Measurements from ENCODE around the gene HADHA. TPM values are rescaled to one million over a fixed set of nuclear protein-coding genes. Genes with fewer than 3 reads are reported as not detected.
"Not testable (repeated sequence)": the region's sequence is repeated elsewhere in the genome, so short reads cannot be mapped to it uniquely, and the experiment has no call there.

HADHA gene
- polyA plus RNA-seq, 6 donors from 2014 or later = 77.4 to 118 (median 102) TPM

DNA sequence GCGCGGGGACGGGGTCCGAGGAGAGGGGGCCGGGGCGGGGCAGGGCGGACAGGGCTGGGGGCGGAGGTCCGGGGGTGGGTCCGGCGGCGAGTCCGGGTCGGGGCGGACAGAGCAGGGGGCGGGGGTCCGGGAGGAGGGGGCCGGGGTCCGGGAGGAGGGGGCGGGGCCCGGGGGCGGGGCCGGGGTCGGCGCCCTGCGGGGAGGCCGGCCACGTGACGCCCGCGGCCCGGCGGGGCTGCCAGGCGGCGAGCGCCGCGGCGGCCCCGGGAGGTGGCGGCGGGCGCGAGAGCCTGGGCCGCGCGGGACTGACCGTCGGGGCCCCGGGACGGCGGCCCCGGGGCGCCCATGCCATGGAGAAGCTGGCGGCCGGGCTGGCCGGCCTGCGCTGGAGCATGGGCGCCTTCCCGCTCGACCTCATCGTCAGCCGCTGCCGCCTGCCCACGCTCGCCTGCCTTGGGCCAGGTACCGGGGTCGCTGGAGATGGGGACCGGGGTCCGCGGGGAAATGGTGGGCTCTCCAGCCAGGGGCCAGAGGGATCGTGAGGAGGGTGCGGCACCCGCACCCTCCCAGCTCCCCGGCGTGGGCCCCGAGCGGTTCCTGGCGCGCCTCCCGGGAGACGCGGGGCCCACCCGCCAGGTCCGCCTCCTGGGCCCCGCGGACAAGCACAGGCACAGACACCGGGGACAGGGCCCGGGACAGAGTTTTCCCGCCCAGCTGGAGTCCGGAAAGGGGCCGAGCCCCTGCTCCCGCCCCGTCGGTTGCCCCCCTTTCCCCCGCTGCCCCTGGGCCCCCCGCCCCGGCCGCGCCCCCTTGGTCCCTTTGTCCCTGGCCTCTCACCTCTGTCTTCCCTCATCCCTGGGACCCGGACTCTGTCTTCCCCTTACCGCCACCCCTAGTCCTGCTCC is 71.3 kb downstream of the HADHA start, which contains the start of gene GAREM2:
Gene GAREM2, plus strand, starts transcription at position 218 of the 905 bp plus-strand sequence. Its CDS starts 133 bp downstream, at position 351.
- peak; percentile 29 to 36 for ATAC-seq (ENCODE audit: low read depth in 2 of 2)
- Mint-ChIP-seq H3K9me3 (peaks cover 0 to 3% (median 0%) of the 10 kb centered on the region in 7 donors), H3K27me3 (peaks cover 33 to 73% (median 70%) of the 10 kb centered on the region in 3 donors)

DNA sequence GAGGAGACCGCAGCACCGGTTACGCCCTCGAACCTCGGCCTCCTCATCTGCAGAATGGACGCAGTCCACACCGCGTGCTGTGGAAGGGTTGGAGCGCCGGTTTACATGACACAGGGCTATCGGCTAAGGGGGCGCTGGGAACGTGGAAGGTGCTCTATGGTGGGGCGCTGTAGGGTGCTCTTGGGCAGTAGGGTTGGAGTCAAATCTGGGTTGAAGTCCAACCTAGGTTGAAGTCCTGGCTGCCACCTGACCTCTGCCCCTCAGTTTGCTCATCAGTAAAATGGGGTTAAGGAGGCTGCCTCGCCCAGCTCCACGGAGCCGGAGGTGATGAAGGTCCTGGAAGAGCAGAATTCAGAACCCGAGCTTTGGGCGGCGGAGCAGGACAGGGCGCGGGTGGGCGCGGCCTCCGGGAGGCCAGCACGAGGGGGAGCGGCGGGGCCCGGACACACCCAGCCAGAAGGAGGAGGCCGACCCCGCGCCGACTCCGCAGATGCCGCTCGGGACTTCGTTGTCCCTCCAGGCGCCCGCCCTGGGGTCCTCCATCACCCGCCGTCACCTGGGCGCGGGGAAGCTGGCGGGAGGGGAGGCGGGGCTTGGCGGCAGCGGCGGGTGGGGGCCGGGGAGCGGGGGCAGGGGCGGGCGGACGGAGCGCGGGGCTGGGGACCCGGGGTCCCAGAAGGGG is 72.1 kb downstream of the HADHA start:
- peak overlapping the region; percentile 78 to 92 (median 88) for H3K4me3 Mint-ChIP-seq
- no peak for DNase-seq
- peaks cover 17 to 21% (median 20%) of the 10 kb centered on the region in 3 donors for H3K4me1 Mint-ChIP-seq
- peaks cover 33 to 70% (median 65%) of the 10 kb centered on the region in 3 donors for H3K27me3 Mint-ChIP-seq
- peaks cover 0 to 12% of the 10 kb centered on the region in 2 donors for H3K36me3 Mint-ChIP-seq
- peak; percentile 18 to 29 for ATAC-seq (ENCODE audit: low read depth in 2 of 2)
- peak overlapping the region in 1 of 6 donors; percentile 94 for H3K27ac Mint-ChIP-seq
- peaks cover 0 to 3% (median 0%) of the 10 kb centered on the region in 7 donors for H3K9me3 Mint-ChIP-seq

More for the DNA sequence above, 71.3 kb downstream of the HADHA start, which contains the start of gene GAREM2:
- H3K27ac Mint-ChIP-seq = peak within 1 kb of the TSS in 2 of 6 donors; percentile 74 to 94
- H3K4me1 Mint-ChIP-seq = peaks cover 17 to 21% (median 20%) of the 10 kb centered on the region in 3 donors
- H3K4me3 Mint-ChIP-seq = peak within 1 kb of the TSS; percentile 78 to 92 (median 88)
- peaks cover 0 to 12% of the 10 kb centered on the region in 2 donors for H3K36me3 Mint-ChIP-seq
- DNase-seq = no peak

GRCh38 chr2:26170795-26171194 is 73.6 kb downstream of the HADHA start:
- Mint-ChIP-seq H3K4me1 (peaks cover 17 to 21% (median 20%) of the 10 kb centered on the region in 3 donors), H3K27me3 (peaks cover 22 to 55% (median 53%) of the 10 kb centered on the region in 3 donors)

DNA sequence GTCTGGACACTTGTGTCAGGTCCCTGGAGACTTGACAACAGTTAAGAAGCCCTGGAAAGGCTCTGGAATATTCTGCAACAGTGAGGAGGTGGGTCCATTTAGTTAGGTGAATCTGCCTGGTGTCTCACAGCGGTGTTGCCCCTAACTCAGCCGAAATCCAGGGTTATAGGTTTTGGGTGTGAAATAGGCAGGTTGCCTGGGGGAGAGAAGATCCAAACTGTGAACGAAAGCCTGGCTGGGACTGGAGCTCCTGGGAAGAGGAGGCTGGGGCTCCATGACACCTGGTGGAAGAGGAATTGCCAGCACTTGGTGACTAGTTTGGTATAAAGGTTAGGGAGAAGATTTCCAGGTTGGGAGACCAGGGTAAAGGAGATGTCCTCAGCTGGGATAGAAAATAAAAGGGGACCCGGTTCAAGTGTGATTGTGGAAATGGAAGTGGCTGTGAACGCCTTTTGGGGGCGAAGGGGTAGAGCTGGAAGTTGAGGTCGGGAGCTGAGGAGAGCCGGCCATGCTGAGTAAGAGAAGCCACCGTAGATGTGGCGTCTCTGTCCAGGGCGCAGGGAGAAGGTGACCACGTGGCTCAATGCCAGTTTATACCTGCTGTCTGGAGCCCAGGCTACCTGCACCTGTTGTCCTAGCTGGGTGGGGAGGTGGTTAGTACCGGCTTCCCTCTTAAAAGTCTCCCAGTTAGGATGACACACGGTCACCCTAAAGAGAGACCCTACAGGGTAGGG is 74.6 kb downstream of the HADHA start:
- H3K9me3 Mint-ChIP-seq = peaks cover 0 to 3% (median 0%) of the 10 kb centered on the region in 7 donors
- H3K4me1 Mint-ChIP-seq = peaks cover 17 to 21% (median 20%) of the 10 kb centered on the region in 3 donors
- H3K36me3 Mint-ChIP-seq = peaks cover 0 to 12% of the 10 kb centered on the region in 2 donors
- peaks cover 18 to 46% (median 44%) of the 10 kb centered on the region in 3 donors for H3K27me3 Mint-ChIP-seq
- ATAC-seq (ENCODE audit: low read depth in 2 of 2) = no peak
- peak overlapping the region in 2 of 8 donors; percentile 4 to 72 for H3K4me3 Mint-ChIP-seq
- H3K27ac Mint-ChIP-seq = no peak overlapping the region
- no peak for DNase-seq

More at GRCh38 chr2:26170795-26171194, 73.6 kb downstream of the HADHA start:
- no peak overlapping the region for H3K27ac Mint-ChIP-seq
- H3K9me3 Mint-ChIP-seq = peaks cover 0 to 3% (median 0%) of the 10 kb centered on the region in 7 donors
- H3K4me3 Mint-ChIP-seq = peak overlapping the region in 5 of 8 donors; percentile 59 to 88 (median 78)
- ATAC-seq (ENCODE audit: low read depth in 2 of 2) (no peak), DNase-seq (no peak)
- peaks cover 0 to 12% of the 10 kb centered on the region in 2 donors for H3K36me3 Mint-ChIP-seq

- Mint-ChIP-seq H3K9me3 (peaks cover 0 to 3% (median 0%) of the 10 kb centered on the region in 7 donors), H3K27me3 (peaks cover 12 to 40% (median 37%) of the 10 kb centered on the region in 3 donors)
Measured at GRCh38 chr2:26169226-26169625, 75.2 kb downstream of the HADHA start.

DNA sequence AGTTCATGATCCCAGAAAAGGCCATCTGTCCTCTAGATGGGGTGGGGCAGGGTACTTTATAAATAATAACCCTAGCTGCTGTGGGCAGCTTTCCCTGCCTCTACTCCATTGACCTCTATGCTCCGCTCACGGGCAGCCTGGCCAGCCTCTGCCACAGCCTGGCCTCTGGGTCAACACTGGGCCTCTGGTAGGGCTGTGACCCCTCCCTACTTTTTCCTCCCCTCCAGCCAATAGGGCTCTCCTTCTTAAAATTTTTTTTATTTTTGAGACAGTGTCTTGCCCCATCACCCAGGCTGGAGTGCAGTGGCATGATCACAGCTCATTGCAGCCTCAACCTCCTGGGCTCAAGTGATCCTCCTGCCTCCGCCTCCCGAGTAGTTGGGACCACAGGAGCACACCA is 75.6 kb downstream of the HADHA start:
- peaks cover 10 to 35% (median 34%) of the 10 kb centered on the region in 3 donors for H3K27me3 Mint-ChIP-seq
- ATAC-seq (ENCODE audit: low read depth in 2 of 2) (no peak), DNase-seq (no peak)
- peaks cover 0 to 12% of the 10 kb centered on the region in 2 donors for H3K36me3 Mint-ChIP-seq
- H3K4me1 Mint-ChIP-seq = peaks cover 10 to 14% (median 12%) of the 10 kb centered on the region in 3 donors
- peaks cover 0 to 3% (median 0%) of the 10 kb centered on the region in 7 donors for H3K9me3 Mint-ChIP-seq
- H3K4me3 Mint-ChIP-seq = no peak overlapping the region
- H3K27ac Mint-ChIP-seq = no peak overlapping the region

More at GRCh38 chr2:26169226-26169625, 75.2 kb downstream of the HADHA start:
- Mint-ChIP-seq H3K4me1 (peaks cover 11 to 16% (median 13%) of the 10 kb centered on the region in 3 donors), H3K27ac (no peak overlapping the region), H3K4me3 (peak overlapping the region in 1 of 8 donors; percentile 43), H3K36me3 (peaks cover 0 to 12% of the 10 kb centered on the region in 2 donors)
- no peak for ATAC-seq (ENCODE audit: low read depth in 2 of 2)
- DNase-seq = no peak

- H3K36me3 Mint-ChIP-seq; H3K4me3 Mint-ChIP-seq; H3K27ac Mint-ChIP-seq; DNase-seq; H3K4me1 Mint-ChIP-seq; H3K9me3 Mint-ChIP-seq; ATAC-seq (ENCODE audit: low read depth in 2 of 2): not testable (repeated sequence)
- peaks cover 8 to 20% (median 20%) of the 10 kb centered on the region in 3 donors for H3K27me3 Mint-ChIP-seq
Measured at GRCh38 chr2:26166541-26166940, 77.9 kb downstream of the HADHA start.

DNA sequence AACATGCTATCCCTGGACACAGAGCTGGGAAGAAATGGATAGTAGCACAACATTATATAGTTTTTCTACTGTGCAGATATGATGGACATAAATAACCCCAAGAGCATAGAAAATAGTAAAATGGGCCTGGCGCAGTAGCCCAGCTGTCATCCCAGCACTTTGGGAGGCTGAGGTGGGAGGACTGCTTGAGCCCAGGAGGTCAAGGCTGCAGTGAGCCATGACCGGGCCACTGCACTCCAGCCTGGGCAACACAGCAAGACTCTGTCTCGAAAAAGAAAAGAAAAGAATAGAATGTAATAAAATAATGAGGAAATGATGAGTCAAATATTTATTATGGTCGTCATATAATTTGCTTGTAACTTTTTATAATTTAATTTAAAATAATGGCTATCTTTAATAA is 79.0 kb downstream of the HADHA start:
- H3K4me1 Mint-ChIP-seq = no peaks in the 10 kb centered on the region
- ATAC-seq (ENCODE audit: low read depth in 2 of 2) = no peak

DNA sequence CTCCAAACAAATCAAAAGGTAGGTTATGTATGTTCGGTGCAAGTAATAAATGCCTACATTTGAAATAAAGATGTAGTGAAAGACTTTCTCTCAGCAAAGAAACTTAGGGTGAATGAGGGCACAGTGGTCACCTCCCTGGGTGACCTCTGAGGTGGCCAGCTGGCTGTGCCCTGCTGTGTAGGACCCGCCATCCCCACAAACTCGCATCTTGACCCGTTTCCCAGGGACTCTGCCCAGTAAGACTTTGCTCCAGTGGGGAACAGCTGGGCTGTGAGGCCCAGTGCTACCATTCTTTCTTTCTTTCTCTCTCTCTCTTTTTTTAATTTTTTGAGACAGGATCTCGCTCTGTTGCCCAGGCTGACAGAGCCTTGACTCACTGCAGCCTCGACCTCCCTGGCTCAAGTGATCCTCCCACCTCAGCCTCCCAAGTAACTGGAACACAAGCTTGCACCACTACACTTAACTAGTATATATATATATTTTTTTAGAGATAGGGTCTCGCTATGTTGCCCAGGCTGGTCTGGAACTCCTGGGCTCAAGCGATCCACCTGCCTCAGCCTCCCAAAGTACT is 79.7 kb downstream of the HADHA start:
- DNase-seq (no peak), ATAC-seq (ENCODE audit: low read depth in 2 of 2) (no peak)
- peaks cover 2 to 12% (median 7%) of the 10 kb centered on the region in 3 donors for H3K27me3 Mint-ChIP-seq
- no peak overlapping the region for H3K4me3 Mint-ChIP-seq
- no peak overlapping the region for H3K27ac Mint-ChIP-seq
- H3K9me3 Mint-ChIP-seq = no peaks in the 10 kb centered on the region
- no peaks in the 10 kb centered on the region for H3K36me3 Mint-ChIP-seq
- no peaks in the 10 kb centered on the region for H3K4me1 Mint-ChIP-seq

More for the DNA sequence above, 79.0 kb downstream of the HADHA start:
- no peak overlapping the region for H3K4me3 Mint-ChIP-seq
- H3K27ac Mint-ChIP-seq = no peak overlapping the region
- H3K36me3 Mint-ChIP-seq = no peaks in the 10 kb centered on the region
- no peak for DNase-seq
- H3K9me3 Mint-ChIP-seq = no peaks in the 10 kb centered on the region
- H3K27me3 Mint-ChIP-seq = peaks cover 6 to 13% (median 11%) of the 10 kb centered on the region in 3 donors

- DNase-seq = no peak
- no peak overlapping the region for H3K4me3 Mint-ChIP-seq
- H3K27ac Mint-ChIP-seq = no peak overlapping the region
- no peaks in the 10 kb centered on the region for H3K4me1 Mint-ChIP-seq
- no peak for ATAC-seq (ENCODE audit: low read depth in 2 of 2)
- H3K36me3 Mint-ChIP-seq = no peaks in the 10 kb centered on the region
- H3K9me3 Mint-ChIP-seq = no peaks in the 10 kb centered on the region
- H3K27me3 Mint-ChIP-seq = peaks cover 0 to 7% (median 2%) of the 10 kb centered on the region in 3 donors
Measured at GRCh38 chr2:26164231-26164630, 80.2 kb downstream of the HADHA start.

- Mint-ChIP-seq H3K36me3 (no peaks in the 10 kb centered on the region), H3K27me3 (peaks cover 0 to 6% (median 0%) of the 10 kb centered on the region in 3 donors), H3K4me1 (no peaks in the 10 kb centered on the region), H3K4me3 (no peak overlapping the region), H3K27ac (no peak overlapping the region), H3K9me3 (no peaks in the 10 kb centered on the region)
- no peak for DNase-seq
- no peak for ATAC-seq (ENCODE audit: low read depth in 2 of 2)
Measured at GRCh38 chr2:26162963-26163362, 81.5 kb downstream of the HADHA start.

DNA sequence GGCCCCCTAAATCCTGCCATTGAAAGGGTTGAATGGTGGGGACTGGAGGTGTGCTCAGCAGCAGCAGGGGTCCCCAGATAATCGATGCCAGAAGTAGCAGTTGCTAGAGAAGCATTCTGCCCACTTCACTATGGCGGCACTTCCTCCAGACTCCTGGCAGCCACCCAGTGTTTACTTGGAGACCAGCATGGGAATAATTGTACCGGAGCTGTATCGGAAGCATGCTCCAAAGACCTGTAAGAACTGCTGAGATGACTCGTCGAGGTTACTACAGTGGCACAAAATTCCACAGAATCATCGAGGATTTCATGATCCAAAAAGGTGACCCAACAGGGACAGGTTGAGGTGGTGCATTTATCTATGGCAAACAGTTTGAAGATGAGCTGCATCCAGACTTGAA is 82.5 kb downstream of the HADHA start:
- ATAC-seq (ENCODE audit: low read depth in 2 of 2) (no peak), DNase-seq (no peak)
- Mint-ChIP-seq H3K36me3 (no peaks in the 10 kb centered on the region), H3K9me3 (peaks cover 0 to 1% (median 0%) of the 10 kb centered on the region in 7 donors), H3K27me3 (peaks cover 0 to 6% (median 0%) of the 10 kb centered on the region in 3 donors), H3K4me3 (no peak overlapping the region), H3K27ac (peak overlapping the region in 1 of 6 donors; percentile 38), H3K4me1 (no peaks in the 10 kb centered on the region)

All from naive B cell (primary cell).